ENCODE results near the gene TMEM198.

GRCh38 chr2:219499058-219499307 is 44.8 kb upstream of the TMEM198 start:
- TF ChIP-seq CTCF (IDR thresholded peaks at IDR 0.05; ENCODE audit: low read depth, low read length, missing input control) (no peak), GABPA (IDR thresholded peaks at IDR 0.05 in 1 of 2, conservative IDR thresholded peaks at IDR 0.05 in 1 of 2) (no peak), MAX (IDR thresholded peaks at IDR 0.05) (no peak), EGR1 (IDR thresholded peaks at IDR 0.05; ENCODE audit: low read depth in 2 of 2) (no peak), TAF1 (conservative IDR thresholded peaks at IDR 0.05) (no peak), JUND (IDR thresholded peaks at IDR 0.05) (no peak), YY1 (IDR thresholded peaks at IDR 0.05) (no peak), RAD21 (IDR thresholded peaks at IDR 0.05) (no peak), ZBTB33 (IDR thresholded peaks at IDR 0.05) (no peak), REST (IDR thresholded peaks at IDR 0.05) (no peak), RXRA (IDR thresholded peaks at IDR 0.05) (no peak)
